PC-9 (cell line): ENCODE data around the gene SRL. TPM values are rescaled to one million over a fixed set of nuclear protein-coding genes. Genes with fewer than 3 reads are reported as not detected.
"Not testable (repeated sequence)": the region's sequence is repeated elsewhere in the genome, so short reads cannot be mapped to it uniquely, and the experiment has no call there.

Experiments
- BruUV-seq: library from RNA; stranded (reverse); fragments of 400-500 nt; replicated peaks from 2 replicates; lab custom pipeline; 2021; lab: Mats Ljungman, UMichigan
- CTCF ChIA-PET: fragments of 300-600 bp; sonication (Branson Sonifier 250); formaldehyde crosslinking; loops from one replicate; lab custom pipeline; 2022; ENCODE audit warnings: antibody characterized with exemption; lab: Charles Lee
- POLR2A ChIA-PET: fragments of 300-600 bp; sonication (Branson Sonifier 250); formaldehyde crosslinking; loops from one replicate; lab custom pipeline; 2022; ENCODE audit warnings: antibody characterized with exemption; ENCODE audit not compliant: unreplicated experiment; lab: Charles Lee
- DNase-seq, 2 experiments: peaks; one replicate each; pipeline versions ENCODE4 v3.0.0 to v3.0.0-alpha.2; 2015 to 2022; ENCODE audit warnings: mixed read lengths in 1 of 2
- H2AFZ ChIP-seq: fragments of 200-600 bp; sonication (generic); 2 replicates; pipeline ENCODE4 v1.8.1; 2017; ENCODE audit warnings: antibody characterized with exemption
- H3F3A ChIP-seq: fragments of 200-600 bp; sonication (generic); 2 replicates; pipeline ENCODE4 v1.8.1; 2017; ENCODE audit warnings: antibody characterized with exemption, mild to moderate bottlenecking, low read depth; ENCODE audit not compliant: insufficient read depth
- H3K27ac ChIP-seq: fragments of 200-600 bp; sonication (generic); 2 replicates; pipeline ENCODE4 v1.6.1; 2016; ENCODE audit warnings: mixed run types
- H3K27me3 ChIP-seq: fragments of 200-600 bp; sonication (generic); 2 replicates; pipeline ENCODE4 v1.6.1; 2016; ENCODE audit warnings: low read depth, mixed run types; ENCODE audit not compliant: insufficient read depth
- H3K36me3 ChIP-seq: fragments of 200-600 bp; sonication (generic); 2 replicates; pipeline ENCODE4 v1.6.1; 2016; ENCODE audit warnings: low read depth, mixed run types
- H3K4me1 ChIP-seq: fragments of 200-600 bp; sonication (generic); replicated peaks from 2 replicates; pipeline ENCODE4 v1.6.1; 2016; ENCODE audit warnings: mixed run types; ENCODE audit not compliant: insufficient read depth
- H3K4me2 ChIP-seq: fragments of 200-600 bp; sonication (generic); 2 replicates; pipeline ENCODE4 v1.6.1; 2017; ENCODE audit warnings: mixed run types
- H3K4me3 ChIP-seq: fragments of 200-600 bp; sonication (generic); 2 replicates; pipeline ENCODE4 v1.6.1; 2016; ENCODE audit warnings: mixed run types
- H3K79me2 ChIP-seq: fragments of 200-600 bp; sonication (generic); 2 replicates; pipeline ENCODE4 v1.6.1; 2017; ENCODE audit warnings: low read depth, mixed run types
- H3K9me2 ChIP-seq: fragments of 200-600 bp; sonication (generic); 2 replicates; pipeline ENCODE4 v1.8.1; 2017; ENCODE audit warnings: mild to moderate bottlenecking; ENCODE audit not compliant: insufficient read depth
- H3K9me3 ChIP-seq: fragments of 200-600 bp; sonication (generic); 2 replicates; pipeline ENCODE4 v1.8.1; 2016; ENCODE audit warnings: low read depth; ENCODE audit not compliant: insufficient read depth
- H4K20me1 ChIP-seq: fragments of 200-600 bp; sonication (generic); 2 replicates; pipeline ENCODE4 v1.8.1; 2017; ENCODE audit not compliant: insufficient read depth
- EZH2 ChIP-seq: fragments of 200-600 bp; sonication (generic); IDR thresholded peaks from 2 replicates; pipeline ENCODE4 v1.8.0; 2017; ENCODE audit warnings: antibody characterized with exemption, low read depth
- intact Hi-C: fragments of 100-400 bp; cut with micrococcal nuclease; formaldehyde crosslinking; loops from one replicate; pipeline ENCODE4 v1.10.0; 2022; ENCODE audit not compliant: unreplicated experiment
- total RNA-seq: library from RNA; stranded (reverse); gene quantifications from 2 replicates; pipeline ENCODE4 v1.2.3, GENCODE V29; 2021
- TF ChIP-seq, protein P1 (sequence below): fragments of 200-600 bp; sonication (generic); conservative IDR thresholded peaks from 2 replicates; pipeline ENCODE4 v1.6.1; 2017; ENCODE audit warnings: mixed run types, antibody characterized with exemption, mild to moderate bottlenecking, moderate library complexity

Gene SRL
- total RNA-seq, 1 experiment from 2014 or later = not detected

DNA sequence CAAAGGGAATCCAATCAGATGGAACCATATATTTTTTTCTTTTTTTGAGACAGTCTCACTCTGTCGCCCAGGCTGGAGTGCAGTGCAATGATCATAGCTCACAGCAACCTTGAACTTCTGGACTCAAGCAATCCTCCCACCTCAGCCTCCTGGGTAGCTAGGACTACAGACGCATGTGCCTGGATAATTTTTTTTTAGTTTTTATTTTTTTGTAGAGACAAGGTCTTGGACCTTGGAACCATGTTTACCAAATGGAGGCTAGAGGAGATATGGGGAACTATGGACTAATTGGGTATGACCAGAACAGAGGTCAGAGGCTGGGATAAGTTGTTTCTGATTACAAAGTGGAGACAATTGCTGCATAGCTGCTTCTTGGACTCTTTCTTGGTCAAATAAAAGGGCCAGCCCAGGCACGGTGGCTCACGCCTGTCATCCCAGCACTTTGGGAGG lies 84.5 kb downstream of the SRL start:
- no peaks in the 10 kb centered on the region for H4K20me1 ChIP-seq
- no peak overlapping the region for H3K4me2 ChIP-seq
- TF ChIP-seq, protein P1, sequence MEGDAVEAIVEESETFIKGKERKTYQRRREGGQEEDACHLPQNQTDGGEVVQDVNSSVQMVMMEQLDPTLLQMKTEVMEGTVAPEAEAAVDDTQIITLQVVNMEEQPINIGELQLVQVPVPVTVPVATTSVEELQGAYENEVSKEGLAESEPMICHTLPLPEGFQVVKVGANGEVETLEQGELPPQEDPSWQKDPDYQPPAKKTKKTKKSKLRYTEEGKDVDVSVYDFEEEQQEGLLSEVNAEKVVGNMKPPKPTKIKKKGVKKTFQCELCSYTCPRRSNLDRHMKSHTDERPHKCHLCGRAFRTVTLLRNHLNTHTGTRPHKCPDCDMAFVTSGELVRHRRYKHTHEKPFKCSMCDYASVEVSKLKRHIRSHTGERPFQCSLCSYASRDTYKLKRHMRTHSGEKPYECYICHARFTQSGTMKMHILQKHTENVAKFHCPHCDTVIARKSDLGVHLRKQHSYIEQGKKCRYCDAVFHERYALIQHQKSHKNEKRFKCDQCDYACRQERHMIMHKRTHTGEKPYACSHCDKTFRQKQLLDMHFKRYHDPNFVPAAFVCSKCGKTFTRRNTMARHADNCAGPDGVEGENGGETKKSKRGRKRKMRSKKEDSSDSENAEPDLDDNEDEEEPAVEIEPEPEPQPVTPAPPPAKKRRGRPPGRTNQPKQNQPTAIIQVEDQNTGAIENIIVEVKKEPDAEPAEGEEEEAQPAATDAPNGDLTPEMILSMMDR = no peak
- TF ChIP-seq EZH2 = no peak
- no peaks in the 10 kb centered on the region for H3K9me3 ChIP-seq
- intact Hi-C loops = no loop called here
- 0 out of 2 replicates have a peak, but pooled peaks cover 6% of the 10 kb centered on the region for H3K27me3 ChIP-seq
- no peaks in the 10 kb centered on the region for H3K36me3 ChIP-seq
- no peak overlapping the region for H3K27ac ChIP-seq
- peaks cover under 1% of the 10 kb centered on the region; the same call in 1 of the 2 replicates for H3F3A ChIP-seq
- H3K79me2 ChIP-seq = no peaks in the 10 kb centered on the region
- no peak for DNase-seq
- ChIA-PET CTCF (no interaction called here), POLR2A (no interaction called here)
- H3K9me2 ChIP-seq = no peaks in the 10 kb centered on the region
- H3K4me3 ChIP-seq = no peak overlapping the region
- BruUV-seq = no TSS peak
- H2AFZ ChIP-seq = no peak overlapping the region
- no peaks in the 10 kb centered on the region for H3K4me1 ChIP-seq

DNA sequence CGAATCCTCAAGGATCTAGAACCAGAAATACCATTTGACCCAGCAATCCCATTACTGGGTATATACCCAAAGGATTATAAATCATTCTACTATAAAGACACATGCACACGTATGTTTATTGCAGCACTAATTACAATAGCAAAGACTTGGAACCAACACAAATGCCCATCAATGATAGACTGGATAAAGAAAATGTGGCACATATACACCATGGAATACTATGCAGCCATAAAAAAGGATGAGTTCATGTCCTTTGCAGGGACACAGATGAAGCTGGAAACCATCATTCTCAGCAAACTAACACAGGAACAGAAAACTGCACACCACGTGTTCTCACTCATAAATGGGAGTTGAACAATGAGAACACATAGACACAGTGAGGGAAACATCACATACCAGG lies 85.4 kb downstream of the SRL start:
- POLR2A ChIA-PET, intact Hi-C loops, H2AFZ ChIP-seq, CTCF ChIA-PET, H3K9me3 ChIP-seq, H3K27ac ChIP-seq, H3K4me1 ChIP-seq, BruUV-seq, H4K20me1 ChIP-seq, H3K4me2 ChIP-seq, H3K36me3 ChIP-seq, H3K9me2 ChIP-seq, H3K79me2 ChIP-seq, H3F3A ChIP-seq, H3K4me3 ChIP-seq, DNase-seq, H3K27me3 ChIP-seq: not testable (repeated sequence)

DNA sequence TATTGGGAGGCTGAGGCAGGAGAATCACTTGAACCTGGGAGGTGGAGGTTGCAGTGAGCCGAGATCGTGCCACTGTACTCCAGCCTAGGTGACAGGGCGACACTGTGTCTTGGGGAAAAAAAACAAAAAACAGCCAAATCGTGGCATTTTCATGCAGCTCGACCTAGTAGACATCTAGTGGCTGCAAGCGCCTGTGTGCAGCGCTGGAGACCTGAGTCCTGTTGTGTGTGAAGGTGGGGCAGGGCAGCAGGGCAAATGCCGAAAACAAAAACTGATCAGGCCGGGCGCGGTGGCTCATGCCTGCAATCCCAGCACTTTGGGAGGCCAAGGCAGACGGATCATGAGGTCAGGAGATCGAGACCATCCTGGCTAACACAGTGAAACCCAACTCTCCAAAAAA lies 88.5 kb downstream of the SRL start:
- BruUV-seq, intact Hi-C loops, CTCF ChIA-PET: not testable (repeated sequence)

GRCh38 chr16:4152267-4152666 lies 89.6 kb downstream of the SRL start:
- ChIA-PET POLR2A (no interaction called here), CTCF (interaction anchor here (0.6 kb wide), 1 partner anchor 187 kb away, joined by 3 read pairs; no protein-coding TSS in a partner anchor)
- no peaks in the 10 kb centered on the region for H3K9me3 ChIP-seq
- H2AFZ ChIP-seq = no peak overlapping the region
- H3K4me3 ChIP-seq = no peak overlapping the region
- TF ChIP-seq, protein P1 = no peak
- TF ChIP-seq EZH2 = no peak
- no peak overlapping the region for H3K27ac ChIP-seq
- H3K4me2 ChIP-seq = no peak overlapping the region
- H3F3A ChIP-seq = peaks cover 5% of the 10 kb centered on the region; the same call in 1 of the 2 replicates
- no peak for DNase-seq
- H3K4me1 ChIP-seq = no peaks in the 10 kb centered on the region
- intact Hi-C loops = no loop called here
- H3K36me3 ChIP-seq = no peaks in the 10 kb centered on the region
- H4K20me1 ChIP-seq = no peaks in the 10 kb centered on the region
- H3K27me3 ChIP-seq = no peaks in the 10 kb centered on the region
- no TSS peak for BruUV-seq
- no peaks in the 10 kb centered on the region for H3K9me2 ChIP-seq
- H3K79me2 ChIP-seq = no peaks in the 10 kb centered on the region

More for the DNA sequence above, 88.5 kb downstream of the SRL start:
- POLR2A ChIA-PET = interaction anchor here (0.7 kb wide), 1 partner anchor 462 kb away, joined by 5 read pairs; no protein-coding TSS in a partner anchor
- not testable (repeated sequence) for H3K4me3 ChIP-seq, H2AFZ ChIP-seq, H3K9me2 ChIP-seq, DNase-seq, H3F3A ChIP-seq, H4K20me1 ChIP-seq, H3K27me3 ChIP-seq, H3K4me1 ChIP-seq, H3K27ac ChIP-seq, H3K4me2 ChIP-seq, H3K79me2 ChIP-seq, H3K9me3 ChIP-seq, H3K36me3 ChIP-seq
